IMR-90 (cell line): ENCODE results near the gene CTNND2.

Experiments
- CTCF ChIP-seq: conservative IDR thresholded peaks from 2 replicates; pipeline ENCODE4 v1.5.1; 2012; ENCODE audit warnings: mild to moderate bottlenecking, low read depth, low read length, improper control_type of control experiment
- MAZ ChIP-seq: IDR thresholded peaks from 2 replicates; pipeline ENCODE4 v1.6.1; 2012; ENCODE audit warnings: low read depth, mild to moderate bottlenecking, low read length, improper control_type of control experiment, moderate library complexity, borderline replicate concordance
- POLR2A ChIP-seq: IDR thresholded peaks from 2 replicates; pipeline ENCODE4 v1.6.1; 2012; ENCODE audit warnings: mild to moderate bottlenecking, low read depth, low read length
- RAD21 ChIP-seq: IDR thresholded peaks from 2 replicates; pipeline ENCODE4 v1.6.1; 2012; ENCODE audit warnings: low read length, improper control_type of control experiment
- RCOR1 ChIP-seq: IDR thresholded peaks from 2 replicates; pipeline ENCODE4 v1.6.1; 2012; ENCODE audit warnings: mild to moderate bottlenecking, low read length, improper control_type of control experiment; ENCODE audit not compliant: insufficient replicate concordance
- RFX5 ChIP-seq: IDR thresholded peaks from 2 replicates; pipeline ENCODE4 v1.8.0; 2012; ENCODE audit warnings: low read depth, mild to moderate bottlenecking, low read length, moderate library complexity
- SMC3 ChIP-seq: fragments of 150-350 bp; IDR thresholded peaks from 2 replicates; pipeline ENCODE4 v1.6.1; 2016; ENCODE audit warnings: low read depth, mild to moderate bottlenecking, antibody characterized with exemption, low read length, moderate library complexity
- USF2 ChIP-seq: fragments of 150-350 bp; IDR thresholded peaks from 2 replicates; pipeline ENCODE4 v1.6.1; 2017; ENCODE audit warnings: mild to moderate bottlenecking, antibody characterized with exemption, low read length, low read depth

DNA sequence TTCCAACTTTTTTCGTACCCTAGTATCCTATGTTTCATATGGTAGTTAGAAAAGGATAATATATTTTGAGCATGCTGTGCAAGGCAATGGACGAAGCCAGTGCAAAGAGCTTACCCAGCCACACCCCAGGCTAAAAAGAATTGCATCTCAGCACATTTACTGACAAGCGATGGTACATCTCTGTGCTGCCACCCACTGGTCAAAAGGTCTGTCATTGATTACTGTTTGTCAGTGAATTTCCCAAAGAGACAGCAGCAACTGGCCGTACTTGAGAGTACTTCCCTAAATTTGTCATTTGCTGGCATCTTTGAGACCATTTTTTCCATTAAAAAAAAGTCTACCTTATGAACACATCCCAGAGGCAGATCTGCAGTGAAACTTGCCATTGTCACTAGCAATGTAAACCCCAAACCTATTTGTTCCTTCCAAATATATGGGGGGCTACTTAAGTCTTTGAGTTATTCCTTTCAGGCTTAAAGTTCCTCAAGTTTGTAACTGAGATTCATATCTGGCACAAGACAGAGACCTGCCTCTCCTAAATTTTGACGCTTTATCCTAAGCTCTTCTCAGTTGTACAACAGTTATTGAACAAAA lies 184.3 kb downstream of the CTNND2 start:
- TF ChIP-seq CTCF = no peak
- no peak for TF ChIP-seq POLR2A
- TF ChIP-seq RFX5 = no peak
- TF ChIP-seq RCOR1 = no peak
- TF ChIP-seq MAZ = no peak
- no peak for TF ChIP-seq RAD21
- no peak for TF ChIP-seq USF2
- no peak for TF ChIP-seq SMC3
